Panc1 (cell line): ENCODE data around the gene TFDP2. TPM values are rescaled to one million over a fixed set of nuclear protein-coding genes. Genes with fewer than 3 reads are reported as not detected.
A peak's percentile ranks its signal among the peaks of the same experiment; 100 is the strongest.

Experiments
- ATAC-seq: fragments of 200-7000 bp; cut with Tn5 transposase; 2 replicates; pipeline ENCODE4 v1.9.1; 2020; ENCODE audit warnings: mild to moderate bottlenecking, moderate library complexity
- BruUV-seq: library from RNA; stranded (reverse); fragments of 400-500 nt; replicated peaks from 2 replicates; lab custom pipeline; 2021; lab: Mats Ljungman, UMichigan
- CTCF ChIA-PET: fragments of 300-600 bp; sonication (Branson Sonifier 250); formaldehyde crosslinking; loops from one replicate; lab custom pipeline; 2022; ENCODE audit warnings: antibody characterized with exemption; lab: Charles Lee
- POLR2A ChIA-PET: fragments of 300-600 bp; sonication (Branson Sonifier 250); formaldehyde crosslinking; loops from one replicate; lab custom pipeline; 2022; ENCODE audit warnings: antibody characterized with exemption; lab: Charles Lee
- DNase-seq: peaks from one replicate; pipeline ENCODE4 v3.0.0-alpha.2; 2010; ENCODE audit warnings: low read depth, low spot score
- H3K27ac ChIP-seq: 2 replicates; pipeline ENCODE4 v1.5.1; 2011; ENCODE audit warnings: mild to moderate bottlenecking, low read length, inconsistent platforms
- H3K27me3 ChIP-seq: fragments of 200-500 bp; sonication (Bioruptor generic); 2 replicates; pipeline ENCODE4 v1.6.0; 2014; ENCODE audit warnings: low read length, inconsistent platforms; ENCODE audit not compliant: control insufficient read depth, insufficient read depth
- H3K36me3 ChIP-seq: fragments of 200-500 bp; sonication (Bioruptor generic); 2 replicates; pipeline ENCODE4 v1.5.1; 2014; ENCODE audit warnings: inconsistent platforms, mild to moderate bottlenecking, low read length, moderate library complexity; ENCODE audit not compliant: control insufficient read depth, insufficient read depth
- H3K4me1 ChIP-seq: 2 replicates; pipeline ENCODE4 v1.5.1; 2011; ENCODE audit warnings: inconsistent platforms, mild to moderate bottlenecking, low read length, moderate library complexity; ENCODE audit not compliant: control insufficient read depth, insufficient read depth
- H3K4me3 ChIP-seq, 2 experiments: 2 replicates each; pipeline ENCODE4 v1.5.1; 2011 to 2012; ENCODE audit warnings: low read depth in 2 of 2, low read length in 2 of 2, mild to moderate bottlenecking in 2 of 2, inconsistent platforms in 1 of 2, moderate library complexity in 1 of 2
- H3K9me3 ChIP-seq: fragments of 200-500 bp; sonication (Bioruptor generic); 2 replicates; pipeline ENCODE4 v1.5.1; 2014; ENCODE audit warnings: low read depth, mild to moderate bottlenecking, inconsistent platforms, low read length, moderate library complexity; ENCODE audit not compliant: control insufficient read depth, insufficient read depth
- POLR2AphosphoS5 ChIP-seq: IDR thresholded peaks from 2 replicates; pipeline ENCODE4 v1.6.1; 2012; ENCODE audit warnings: mild to moderate bottlenecking, low read depth, low read length, moderate library complexity
- REST ChIP-seq, 2 experiments: IDR thresholded peaks; 2 replicates each; pipeline ENCODE4 v1.6.1; 2011 to 2012; ENCODE audit warnings: low read depth in 2 of 2, control low read depth in 1 of 2, low read length in 1 of 2, mild to moderate bottlenecking in 1 of 2, moderate library complexity in 1 of 2; ENCODE audit not compliant: insufficient read depth in 1 of 2
- SIN3A ChIP-seq: IDR thresholded peaks from 2 replicates; pipeline ENCODE4 v1.6.1; 2012; ENCODE audit warnings: low read depth, mild to moderate bottlenecking, low read length, moderate library complexity, borderline replicate concordance; ENCODE audit not compliant: insufficient read depth
- TCF7L2 ChIP-seq: IDR thresholded peaks from 2 replicates; pipeline ENCODE4 v1.6.1; 2011; ENCODE audit warnings: mild to moderate bottlenecking, low read depth, low read length, inconsistent platforms
- in situ Hi-C: cut with HindIII; loops from 2 replicates; pipeline ENCODE4 v1.10.0; 2016; ENCODE audit warnings: low sequenced_read_pairs, low pct_unique_long_range_greater_than_20kb
- intact Hi-C: fragments of 100-400 bp; cut with micrococcal nuclease; formaldehyde crosslinking; loops from one replicate; pipeline ENCODE4 v1.10.0; 2022; ENCODE audit not compliant: unreplicated experiment
- total RNA-seq: library from RNA; stranded (reverse); gene quantifications from one replicate; pipeline ENCODE4 v1.2.1, GENCODE V29; 2021; ENCODE audit not compliant: unreplicated experiment
- TF ChIP-seq, protein P1 (sequence below): fragments of 450-650 bp; IDR thresholded peaks from 2 replicates; pipeline ENCODE4 v1.5.1; 2017; ENCODE audit warnings: mild to moderate bottlenecking

TFDP2 gene
- total RNA-seq, 1 experiment from 2014 or later, result 66.3 TPM

GRCh38 chr3:142105991-142106390 lies 43.4 kb downstream of the TFDP2 start:
- no peak for DNase-seq
- BruUV-seq, result no TSS peak
- ChIA-PET CTCF (no interaction called here), POLR2A (no interaction called here)
- Histone ChIP-seq H3K27me3 (no peaks in the 10 kb centered on the region), H3K4me3 (no peak overlapping the region), H3K36me3 (no peaks in the 10 kb centered on the region), H3K27ac (no peak overlapping the region), H3K9me3 (no peaks in the 10 kb centered on the region), H3K4me1 (no peaks in the 10 kb centered on the region)
- in situ Hi-C loops (no loop called here), intact Hi-C loops (loop anchor here (5.0 kb wide), 1 partner anchor 84 kb away; no protein-coding TSS in a partner anchor)
- ATAC-seq, result no peak
- TF ChIP-seq, protein P1, sequence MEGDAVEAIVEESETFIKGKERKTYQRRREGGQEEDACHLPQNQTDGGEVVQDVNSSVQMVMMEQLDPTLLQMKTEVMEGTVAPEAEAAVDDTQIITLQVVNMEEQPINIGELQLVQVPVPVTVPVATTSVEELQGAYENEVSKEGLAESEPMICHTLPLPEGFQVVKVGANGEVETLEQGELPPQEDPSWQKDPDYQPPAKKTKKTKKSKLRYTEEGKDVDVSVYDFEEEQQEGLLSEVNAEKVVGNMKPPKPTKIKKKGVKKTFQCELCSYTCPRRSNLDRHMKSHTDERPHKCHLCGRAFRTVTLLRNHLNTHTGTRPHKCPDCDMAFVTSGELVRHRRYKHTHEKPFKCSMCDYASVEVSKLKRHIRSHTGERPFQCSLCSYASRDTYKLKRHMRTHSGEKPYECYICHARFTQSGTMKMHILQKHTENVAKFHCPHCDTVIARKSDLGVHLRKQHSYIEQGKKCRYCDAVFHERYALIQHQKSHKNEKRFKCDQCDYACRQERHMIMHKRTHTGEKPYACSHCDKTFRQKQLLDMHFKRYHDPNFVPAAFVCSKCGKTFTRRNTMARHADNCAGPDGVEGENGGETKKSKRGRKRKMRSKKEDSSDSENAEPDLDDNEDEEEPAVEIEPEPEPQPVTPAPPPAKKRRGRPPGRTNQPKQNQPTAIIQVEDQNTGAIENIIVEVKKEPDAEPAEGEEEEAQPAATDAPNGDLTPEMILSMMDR, result no peak
- no peak for TF ChIP-seq SIN3A
- no peak for TF ChIP-seq REST (IDR thresholded peaks at IDR 0.05; ENCODE audit: insufficient read depth in 1 of 2, low read depth in 2 of 2, low read length in 1 of 2)
- TF ChIP-seq POLR2AphosphoS5, result no peak
- no peak for TF ChIP-seq TCF7L2

- DNase-seq, result no peak
- CTCF ChIA-PET, result no interaction called here
These were observed 44.6 kb downstream of the TFDP2 start for GRCh38 chr3:142104763-142105162.

More at GRCh38 chr3:142104763-142105162, 44.6 kb downstream of the TFDP2 start:
- no peak overlapping the region for H3K27ac ChIP-seq
- H3K27me3 ChIP-seq, result no peaks in the 10 kb centered on the region
- in situ Hi-C loops (no loop called here), intact Hi-C loops (loop anchor here (5.0 kb wide), 1 partner anchor 82 kb away; no protein-coding TSS in a partner anchor)
- no peaks in the 10 kb centered on the region for H3K9me3 ChIP-seq
- no peak overlapping the region for H3K4me3 ChIP-seq
- TF ChIP-seq POLR2AphosphoS5 (no peak), SIN3A (no peak), REST (IDR thresholded peaks at IDR 0.05; ENCODE audit: insufficient read depth in 1 of 2, low read depth in 2 of 2, low read length in 1 of 2) (no peak), TCF7L2 (no peak)
- TF ChIP-seq, protein P1, result no peak
- BruUV-seq, result TSS peak; percentile 9
- POLR2A ChIA-PET, result no interaction called here
- H3K36me3 ChIP-seq, result no peaks in the 10 kb centered on the region
- H3K4me1 ChIP-seq, result no peaks in the 10 kb centered on the region
- no peak for ATAC-seq
